ENCODE data around the gene PPP1R37.

PPP1R37 gene

DNA sequence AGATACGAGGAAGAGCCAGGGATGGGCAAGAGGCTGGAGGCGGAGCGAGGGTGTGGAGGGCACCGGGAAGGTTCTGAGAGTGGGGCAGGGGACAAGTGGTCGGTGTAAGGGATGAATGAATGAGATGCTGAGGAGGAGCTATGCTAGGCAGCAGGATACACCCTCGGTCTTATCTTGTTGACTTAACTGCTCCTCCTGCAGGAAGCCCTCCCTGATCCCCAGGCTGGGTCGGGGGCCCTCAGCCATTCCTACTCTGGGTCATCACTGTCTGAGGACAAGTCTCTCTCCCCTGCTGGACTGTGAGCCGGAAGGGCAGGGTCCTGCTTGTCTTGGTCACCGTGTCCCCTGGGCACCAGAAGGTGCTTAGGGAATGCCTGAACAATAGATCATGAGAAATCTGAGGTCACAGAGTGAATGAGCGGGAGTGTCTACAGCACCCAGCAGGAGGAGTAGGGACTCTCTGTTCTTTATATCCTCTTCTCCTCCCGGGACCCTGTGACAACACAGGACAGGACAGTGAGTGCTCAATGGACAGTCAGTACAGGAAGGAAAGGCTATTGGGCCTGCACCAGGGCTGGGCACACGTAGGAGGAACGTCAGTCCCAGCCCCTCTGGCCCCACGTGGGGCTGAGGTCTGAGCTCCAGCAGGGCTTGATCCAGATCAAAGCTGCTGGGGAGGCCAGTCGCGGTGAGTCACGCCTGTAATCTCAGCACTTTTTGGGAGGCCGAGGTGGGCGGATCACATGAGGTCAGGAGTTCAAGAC lies 61.3 kb downstream of the PPP1R37 start:
- DNase-seq (ENCODE audit: low read depth) = peak; percentile 59
- no peak for TF ChIP-seq CTCF (IDR thresholded peaks at IDR 0.05; ENCODE audit: low read depth, low read length, missing control alignments)
- in situ Hi-C loops (cut with HindIII; ENCODE audit: low sequenced_read_pairs) = no loop called here
- peak overlapping the region; percentile 4 for H3K4me3 ChIP-seq (ENCODE audit: low read depth, low read length)

DNA sequence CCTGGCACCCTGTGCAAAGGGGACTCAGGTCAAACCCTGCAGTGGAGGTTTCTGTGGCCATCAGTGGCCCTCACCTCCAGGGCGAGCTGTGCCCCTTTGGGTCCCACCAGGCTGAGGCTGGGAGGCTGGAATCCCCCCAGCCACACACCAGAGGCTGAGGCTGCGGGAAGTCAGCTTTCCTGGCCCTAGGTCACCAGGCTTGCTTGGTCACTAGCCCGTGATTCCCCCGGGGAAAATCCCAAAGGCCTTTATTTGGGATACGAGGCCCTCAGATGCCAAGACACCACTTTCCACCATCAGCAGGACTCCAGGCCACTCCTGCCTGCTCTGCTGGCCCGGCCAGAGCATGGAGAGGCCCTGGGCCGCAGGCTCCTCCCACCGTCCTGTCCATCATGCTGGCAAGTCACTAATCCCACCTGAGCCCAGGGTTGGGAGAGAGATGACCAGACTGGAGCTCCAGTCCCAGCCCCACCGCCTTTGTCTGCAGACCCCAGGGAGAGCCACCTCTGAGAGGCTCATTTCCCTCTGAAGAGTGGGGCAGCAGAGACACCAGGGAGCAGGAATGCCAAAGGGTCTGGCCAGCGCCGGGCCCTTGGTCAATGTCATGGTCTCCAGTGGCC lies 63.1 kb downstream of the PPP1R37 start:
- TF ChIP-seq CTCF (IDR thresholded peaks at IDR 0.05; ENCODE audit: low read depth, low read length, missing control alignments) = no peak
- no peak for DNase-seq (ENCODE audit: low read depth)
- no peak overlapping the region for H3K4me3 ChIP-seq (ENCODE audit: low read depth, low read length)
- in situ Hi-C loops (cut with HindIII; ENCODE audit: low sequenced_read_pairs) = no loop called here

DNA sequence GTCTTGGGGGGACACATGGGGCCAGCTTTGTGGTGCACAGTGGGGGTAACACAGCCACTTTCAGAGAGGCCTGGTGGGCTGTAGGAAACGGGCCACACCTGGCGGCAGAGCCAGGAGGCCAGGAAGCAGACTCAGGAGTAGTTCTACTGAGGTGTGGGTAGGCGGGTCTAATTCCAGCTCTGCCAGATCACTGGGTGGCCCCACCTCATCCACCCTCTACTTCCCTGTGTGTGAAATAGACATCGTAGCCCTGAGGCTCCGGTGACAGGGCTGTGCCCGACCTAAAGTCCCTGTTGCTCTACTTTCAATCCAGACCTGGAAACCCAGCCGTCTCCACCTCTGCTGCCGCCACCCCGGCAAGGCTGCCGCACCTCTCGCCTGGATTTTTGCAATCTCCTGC lies 63.8 kb downstream of the PPP1R37 start:
- no peak overlapping the region for H3K4me3 ChIP-seq (ENCODE audit: low read depth, low read length)
- DNase-seq (ENCODE audit: low read depth) = no peak
- in situ Hi-C loops (cut with HindIII; ENCODE audit: low sequenced_read_pairs) = no loop called here
- no peak for TF ChIP-seq CTCF (IDR thresholded peaks at IDR 0.05; ENCODE audit: low read depth, low read length, missing control alignments)

DNA sequence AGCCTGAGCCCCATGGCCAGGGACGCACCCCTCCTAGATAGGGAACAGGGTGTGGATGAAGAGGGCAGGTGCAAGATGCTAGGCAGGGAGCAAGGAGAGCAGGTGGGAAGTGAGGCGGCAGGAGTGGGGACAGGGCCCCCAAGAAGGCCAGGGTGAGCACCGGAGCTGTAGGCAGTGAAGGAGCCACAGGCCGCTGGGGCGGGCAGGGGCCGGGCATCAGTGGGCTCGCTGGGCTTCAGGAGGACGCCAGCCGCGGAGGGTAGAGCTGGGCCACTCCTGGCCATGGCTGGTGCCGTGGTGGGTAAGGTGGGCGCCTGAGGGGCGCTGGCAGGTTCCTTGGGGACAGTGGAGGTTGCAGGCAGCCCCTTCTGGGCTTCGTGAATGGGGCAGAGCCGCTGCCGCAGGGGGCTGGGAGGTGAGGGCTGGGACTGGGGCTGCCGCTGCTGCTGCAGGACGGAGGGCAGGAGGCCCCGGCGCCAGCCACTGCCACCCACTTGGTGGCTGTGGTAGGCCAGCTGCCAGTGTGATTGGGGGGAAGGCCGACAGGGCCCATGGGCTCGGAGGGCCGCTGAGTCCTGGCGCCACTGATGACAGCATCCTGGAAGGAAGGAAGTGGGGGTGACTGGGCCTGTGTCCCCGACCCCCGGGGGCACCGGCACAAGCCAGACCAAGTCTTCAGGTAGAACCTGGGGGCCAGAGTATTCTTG lies 65.7 kb downstream of the PPP1R37 start:
- TF ChIP-seq CTCF (IDR thresholded peaks at IDR 0.05; ENCODE audit: low read depth, low read length, missing control alignments) = no peak
- no peak for DNase-seq (ENCODE audit: low read depth)
- in situ Hi-C loops (cut with HindIII; ENCODE audit: low sequenced_read_pairs) = no loop called here
- no peak overlapping the region for H3K4me3 ChIP-seq (ENCODE audit: low read depth, low read length)

- no peak for DNase-seq (ENCODE audit: low read depth)
- H3K4me3 ChIP-seq (ENCODE audit: low read depth, low read length) = no peak overlapping the region
- in situ Hi-C loops (cut with HindIII; ENCODE audit: low sequenced_read_pairs) = no loop called here
- no peak for TF ChIP-seq CTCF (IDR thresholded peaks at IDR 0.05; ENCODE audit: low read depth, low read length, missing control alignments)
Measured at GRCh38 chr19:45159210-45159970, 66.4 kb downstream of the PPP1R37 start.

- no peak overlapping the region for H3K4me3 ChIP-seq (ENCODE audit: low read depth, low read length)
- no peak for TF ChIP-seq CTCF (IDR thresholded peaks at IDR 0.05; ENCODE audit: low read depth, low read length, missing control alignments)
Measured at GRCh38 chr19:45159971-45160324, 67.0 kb downstream of the PPP1R37 start.

More at GRCh38 chr19:45159971-45160324, 67.0 kb downstream of the PPP1R37 start:
- in situ Hi-C loops (cut with HindIII; ENCODE audit: low sequenced_read_pairs) = no loop called here
- DNase-seq (ENCODE audit: low read depth) = no peak

All from astrocyte of the cerebellum (primary cell).